Psoas muscle (tissue), 8 donors: ENCODE data around the gene MYL12B. TPM values are rescaled to one million over a fixed set of nuclear protein-coding genes. Genes with fewer than 3 reads are reported as not detected.
A peak's percentile ranks its signal among the peaks of the same experiment; 100 is the strongest.

Source experiments
- ATAC-seq, 4 donors: fragments of 200-7000 bp; cut with Tn5 transposase; one replicate each; pipeline ENCODE4 v1.9.1; 2020; ENCODE audit warnings: moderate library complexity in 3 of 4, mild to moderate bottlenecking in 2 of 4
- DNase-seq, 2 donors: peaks; one replicate each; pipeline ENCODE4 v3.0.0-alpha.2; 2020
- H3K27ac ChIP-seq: fragments of 200-600 bp; one replicate; pipeline ENCODE4 v1.8.0; 2022
- H3K27me3 ChIP-seq, 3 donors: fragments of 200-600 bp in 1 of 3; one replicate each; pipeline versions ENCODE4 v1.6.1 to v1.8.0; 2013 to 2022; ENCODE audit warnings: low read length in 2 of 3, mild to moderate bottlenecking in 2 of 3, moderate library complexity in 1 of 3; ENCODE audit not compliant: insufficient read depth in 3 of 3
- H3K36me3 ChIP-seq, 2 donors: fragments of 200-600 bp in 1 of 2; one replicate each; pipeline versions ENCODE4 v1.6.1 to v1.8.0; 2013 to 2022; ENCODE audit warnings: low read depth in 1 of 2, mild to moderate bottlenecking in 1 of 2, moderate library complexity in 1 of 2; ENCODE audit not compliant: insufficient read depth in 1 of 2
- H3K4me1 ChIP-seq: fragments of 200-600 bp; one replicate; pipeline ENCODE4 v1.8.0; 2022
- H3K4me3 ChIP-seq: fragments of 200-600 bp; one replicate; pipeline ENCODE4 v1.8.0; 2022; ENCODE audit warnings: mild to moderate bottlenecking
- H3K9me3 ChIP-seq: fragments of 200-600 bp; one replicate; pipeline ENCODE4 v1.8.0; 2022
- WGBS, 3 donors: extraction: QIAGEN DNeasy Blood & Tissue Kit; methylation state at CpG; one replicate each; pipeline versions ENCODE4 v1.1.6 to v1.1.7; 2013; 5-methylcytosine and 5-hydroxymethylcytosine counted together
- intact Hi-C, 2 donors: fragments of 100-400 bp; cut with DNase I; formaldehyde crosslinking; loops; one replicate each; pipeline versions ENCODE4 v1.11.0 to v1.14.2; 2022
- polyA plus RNA-seq, 3 donors: library from polyadenylated mRNA; stranded (reverse); fragments of 200-250 nt; gene quantifications; one replicate each; pipeline ENCODE4 v1.2.3, GENCODE V29; 2013
- total RNA-seq, 4 donors: library from RNA; stranded (reverse); fragmentation: NEBNext Ultra II Directional in 2 of 4; extraction: Animal tissue kit (Norgen Biotek cat#: 25700) in 2 of 4; gene quantifications; one replicate each; pipeline versions ENCODE4 v1.2.1 to v1.2.4, GENCODE V29; 2021 to 2023
- TF ChIP-seq, protein P1 (sequence below): fragments of 200-600 bp; IDR thresholded peaks from one replicate; pipeline ENCODE4 v1.8.0; 2022; ENCODE audit warnings: antibody characterized with exemption
- donor health status: healthy with polysubstance abuse.
- donor health status: DM: no; HTN: no; CAD: no; lungs with moderate emphysema.
- donor health status: Bipolar disorder and iron deficiency.
- donor health status: healthy.
- donor health status: DM: yes; HTN: yes; CAD: no.
- donor health status: DM: no; HTN: no; CAD: no.
- donor health status: DM: no; HTN: no; CAD: no.
- donor health status: DM: yes; HTN: yes; CAD: no.

MYL12B gene
- total and polyA plus RNA-seq, 7 donors, result 163 to 243 (median 193) TPM

GRCh38 chr18:3251249-3251962 lies 10.5 kb upstream of the MYL12B start:
- ATAC-seq (peak in 3 of 4 donors; percentile 15 to 43 (median 38)), DNase-seq (no peak)
- Histone ChIP-seq H3K36me3 (peaks cover 16 to 43% of the 10 kb centered on the region in 2 donors), H3K27me3 (no peaks in the 10 kb centered on the region), H3K27ac (peak overlapping the region; percentile 99), H3K4me3 (peak overlapping the region; percentile 85), H3K4me1 (peaks cover 64% of the 10 kb centered on the region), H3K9me3 (no peaks in the 10 kb centered on the region)
- 12 to 20% (median 14%) methylated on average over 8 of the region's 8 CpGs for WGBS, 3 donors
- intact Hi-C loops, result no loop called here
- TF ChIP-seq, protein P1, sequence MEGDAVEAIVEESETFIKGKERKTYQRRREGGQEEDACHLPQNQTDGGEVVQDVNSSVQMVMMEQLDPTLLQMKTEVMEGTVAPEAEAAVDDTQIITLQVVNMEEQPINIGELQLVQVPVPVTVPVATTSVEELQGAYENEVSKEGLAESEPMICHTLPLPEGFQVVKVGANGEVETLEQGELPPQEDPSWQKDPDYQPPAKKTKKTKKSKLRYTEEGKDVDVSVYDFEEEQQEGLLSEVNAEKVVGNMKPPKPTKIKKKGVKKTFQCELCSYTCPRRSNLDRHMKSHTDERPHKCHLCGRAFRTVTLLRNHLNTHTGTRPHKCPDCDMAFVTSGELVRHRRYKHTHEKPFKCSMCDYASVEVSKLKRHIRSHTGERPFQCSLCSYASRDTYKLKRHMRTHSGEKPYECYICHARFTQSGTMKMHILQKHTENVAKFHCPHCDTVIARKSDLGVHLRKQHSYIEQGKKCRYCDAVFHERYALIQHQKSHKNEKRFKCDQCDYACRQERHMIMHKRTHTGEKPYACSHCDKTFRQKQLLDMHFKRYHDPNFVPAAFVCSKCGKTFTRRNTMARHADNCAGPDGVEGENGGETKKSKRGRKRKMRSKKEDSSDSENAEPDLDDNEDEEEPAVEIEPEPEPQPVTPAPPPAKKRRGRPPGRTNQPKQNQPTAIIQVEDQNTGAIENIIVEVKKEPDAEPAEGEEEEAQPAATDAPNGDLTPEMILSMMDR, result no peak

DNA sequence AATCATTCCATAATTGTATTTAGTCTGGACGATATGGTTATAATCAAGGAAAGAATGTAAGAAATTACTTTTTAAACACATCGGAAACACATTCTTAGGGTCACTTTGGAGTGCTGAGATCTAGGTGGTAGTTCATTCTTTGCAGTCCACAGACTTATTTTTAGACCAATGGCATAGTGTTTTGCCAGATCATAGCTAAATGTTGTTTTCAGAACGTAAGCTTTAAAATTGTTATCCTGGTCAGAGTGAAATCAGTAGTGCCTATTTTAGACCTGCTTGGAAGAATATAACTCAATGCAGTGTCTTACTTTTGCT lies 10.0 kb upstream of the MYL12B start:
- peak overlapping the region; percentile 99 for H3K27ac ChIP-seq
- H3K36me3 ChIP-seq, result peaks cover 16 to 48% of the 10 kb centered on the region in 2 donors
- no peak for DNase-seq
- WGBS, 3 donors, result 11 to 20% (median 14%) methylated on average over 3 of the region's 3 CpGs
- peaks cover 69% of the 10 kb centered on the region for H3K4me1 ChIP-seq
- peak in 3 of 4 donors; percentile 8 to 16 (median 14) for ATAC-seq
- H3K27me3 ChIP-seq, result no peaks in the 10 kb centered on the region
- H3K4me3 ChIP-seq, result peak overlapping the region; percentile 85
- H3K9me3 ChIP-seq, result no peaks in the 10 kb centered on the region
- intact Hi-C loops, result no loop called here
- TF ChIP-seq, protein P1, result no peak

DNA sequence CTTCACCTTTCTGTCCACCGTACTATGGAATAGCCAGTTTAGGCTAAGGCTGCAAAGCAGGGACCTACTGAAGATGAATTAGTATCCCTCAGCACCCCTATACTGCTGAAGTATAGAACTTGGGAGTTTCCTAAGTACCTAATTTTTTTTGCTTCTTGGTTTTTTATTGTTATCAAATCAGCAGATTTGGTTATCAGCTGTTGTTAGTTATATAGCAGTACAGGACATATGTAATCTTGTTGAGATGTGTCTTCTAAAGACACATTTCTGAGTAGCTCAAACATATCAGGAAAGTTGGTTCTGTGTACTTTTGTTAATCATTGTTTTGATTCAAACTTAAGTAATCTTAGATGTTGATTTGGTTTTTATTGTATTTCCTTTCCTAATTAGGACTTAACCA lies 9.1 kb upstream of the MYL12B start:
- intact Hi-C loops, result no loop called here
- 37 to 54% (median 39%) methylated on average over 1 of the region's 1 CpG for WGBS, 3 donors
- peaks cover 16 to 58% of the 10 kb centered on the region in 2 donors for H3K36me3 ChIP-seq
- peaks cover 78% of the 10 kb centered on the region for H3K4me1 ChIP-seq
- peak overlapping the region; percentile 85 for H3K4me3 ChIP-seq
- TF ChIP-seq, protein P1, result no peak
- H3K27ac ChIP-seq, result peak overlapping the region; percentile 99
- H3K27me3 ChIP-seq, result no peaks in the 10 kb centered on the region
- no peak for DNase-seq
- ATAC-seq, result no peak
- no peaks in the 10 kb centered on the region for H3K9me3 ChIP-seq

GRCh38 chr18:3254725-3255124 lies 7.2 kb upstream of the MYL12B start:
- peak overlapping the region; percentile 85 for H3K4me3 ChIP-seq
- H3K27me3 ChIP-seq, result no peaks in the 10 kb centered on the region
- H3K36me3 ChIP-seq, result peaks cover 16 to 64% of the 10 kb centered on the region in 2 donors
- no peak for ATAC-seq
- WGBS, 3 donors, result 44 to 55% (median 49%) methylated on average over 4 of the region's 4 CpGs
- H3K9me3 ChIP-seq, result no peaks in the 10 kb centered on the region
- TF ChIP-seq, protein P1, result no peak
- peak overlapping the region; percentile 99 for H3K27ac ChIP-seq
- peaks cover 78% of the 10 kb centered on the region for H3K4me1 ChIP-seq
- intact Hi-C loops, result no loop called here
- DNase-seq, result no peak
